GM10266 (cell line): ENCODE data around the gene MYO16.

Source experiments
- DNase-seq: peaks from one replicate; pipeline ENCODE4 v3.0.0; 2012; ENCODE audit errors: extremely low spot score
- TF ChIP-seq, protein P1 (sequence below): IDR thresholded peaks from 2 replicates; pipeline ENCODE4 v1.5.1; 2012; ENCODE audit warnings: mild to moderate bottlenecking, low read depth; ENCODE audit not compliant: control insufficient read depth, insufficient read depth; ENCODE audit errors: missing control alignments

Gene MYO16

GRCh38 chr13:109002934-109003333, 373.5 kb downstream of the MYO16 start:
- no peak for DNase-seq
- TF ChIP-seq, protein P1, sequence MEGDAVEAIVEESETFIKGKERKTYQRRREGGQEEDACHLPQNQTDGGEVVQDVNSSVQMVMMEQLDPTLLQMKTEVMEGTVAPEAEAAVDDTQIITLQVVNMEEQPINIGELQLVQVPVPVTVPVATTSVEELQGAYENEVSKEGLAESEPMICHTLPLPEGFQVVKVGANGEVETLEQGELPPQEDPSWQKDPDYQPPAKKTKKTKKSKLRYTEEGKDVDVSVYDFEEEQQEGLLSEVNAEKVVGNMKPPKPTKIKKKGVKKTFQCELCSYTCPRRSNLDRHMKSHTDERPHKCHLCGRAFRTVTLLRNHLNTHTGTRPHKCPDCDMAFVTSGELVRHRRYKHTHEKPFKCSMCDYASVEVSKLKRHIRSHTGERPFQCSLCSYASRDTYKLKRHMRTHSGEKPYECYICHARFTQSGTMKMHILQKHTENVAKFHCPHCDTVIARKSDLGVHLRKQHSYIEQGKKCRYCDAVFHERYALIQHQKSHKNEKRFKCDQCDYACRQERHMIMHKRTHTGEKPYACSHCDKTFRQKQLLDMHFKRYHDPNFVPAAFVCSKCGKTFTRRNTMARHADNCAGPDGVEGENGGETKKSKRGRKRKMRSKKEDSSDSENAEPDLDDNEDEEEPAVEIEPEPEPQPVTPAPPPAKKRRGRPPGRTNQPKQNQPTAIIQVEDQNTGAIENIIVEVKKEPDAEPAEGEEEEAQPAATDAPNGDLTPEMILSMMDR: no peak

- TF ChIP-seq, protein P1: no peak
These were observed 378.5 kb downstream of the MYO16 start for GRCh38 chr13:109007946-109008345.

GRCh38 chr13:109009756-109010155, 380.3 kb downstream of the MYO16 start:
- DNase-seq: no peak
- TF ChIP-seq, protein P1: no peak

More at GRCh38 chr13:109007946-109008345, 378.5 kb downstream of the MYO16 start:
- no peak for DNase-seq

DNA sequence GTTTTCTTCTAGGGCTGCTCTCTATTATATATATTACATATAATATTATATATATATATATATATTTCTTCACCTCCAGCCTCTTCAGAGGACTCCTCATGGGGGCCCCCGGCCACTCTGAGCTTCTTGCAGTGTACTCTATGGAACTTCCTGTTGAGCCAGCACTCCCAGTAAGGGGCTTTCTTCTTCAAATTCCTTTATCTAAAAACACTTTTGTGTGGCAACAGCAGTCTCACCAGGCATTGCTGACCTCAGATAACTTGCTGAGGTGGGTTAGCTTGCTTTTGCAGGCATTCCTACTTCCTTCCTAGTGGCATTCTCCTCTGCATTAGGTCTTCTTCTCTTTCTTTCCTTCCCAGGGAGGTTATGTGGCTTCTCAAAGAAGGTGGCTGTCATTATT, 381.5 kb downstream of the MYO16 start:
- TF ChIP-seq, protein P1: no peak
- no peak for DNase-seq

DNA sequence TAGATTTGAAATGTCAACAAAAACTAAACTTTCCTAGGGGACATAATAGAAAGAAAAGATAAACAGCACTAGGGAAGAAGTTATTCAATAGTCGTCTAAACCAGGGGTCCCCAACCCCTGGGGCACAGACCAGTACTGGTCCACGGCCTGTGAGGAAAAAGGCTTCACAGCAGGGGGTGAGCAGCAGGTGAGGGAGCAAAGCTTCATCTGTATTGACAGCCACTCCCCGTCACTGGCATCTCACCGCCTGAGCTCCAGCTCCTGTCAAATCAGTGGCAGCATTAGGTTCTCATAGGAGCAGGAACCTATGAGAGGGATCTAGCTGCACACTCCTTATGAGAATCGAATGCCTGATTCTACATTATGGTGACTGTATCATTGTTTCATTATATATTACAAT, 382.7 kb downstream of the MYO16 start:
- TF ChIP-seq, protein P1: no peak
- no peak for DNase-seq

- TF ChIP-seq, protein P1: no peak
- DNase-seq: no peak
These were observed 392.1 kb downstream of the MYO16 start for GRCh38 chr13:109021558-109021957.

DNA sequence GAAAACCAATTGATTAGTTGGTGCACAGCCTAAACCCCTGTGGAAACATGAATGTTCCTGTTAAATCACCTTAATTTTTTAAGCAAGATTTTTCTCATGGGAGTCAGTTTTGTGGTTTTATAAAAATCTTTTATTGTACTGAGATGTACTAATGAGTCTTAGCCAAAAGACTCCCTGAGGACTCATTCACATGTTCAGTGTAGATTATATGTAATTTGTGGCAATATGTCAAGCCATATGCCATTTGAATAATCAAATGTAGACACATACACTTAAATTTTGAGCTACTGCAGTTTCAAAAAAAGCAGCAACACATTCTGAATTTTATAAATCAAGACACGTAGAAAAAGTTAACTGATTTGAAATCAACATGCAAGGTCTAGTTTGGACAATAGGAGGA, 395.2 kb downstream of the MYO16 start:
- TF ChIP-seq, protein P1: no peak
- no peak for DNase-seq
